Transverse colon (tissue), 4 donors: Measurements from ENCODE around the gene SERINC4. TPM values are rescaled to one million over a fixed set of nuclear protein-coding genes. Genes with fewer than 3 reads are reported as not detected.

Source experiments
- DNase-seq: peaks from one replicate; pipeline ENCODE4 v3.0.0-alpha.2; 2019
- H3K27ac ChIP-seq, 4 donors: fragments of 200-600 bp; sonication (generic); 2 replicates each; pipeline ENCODE4 v1.5.1; 2016 to 2018; ENCODE audit warnings: inconsistent platforms in 4 of 4
- H3K27me3 ChIP-seq: fragments of 200-600 bp; sonication (generic); 2 replicates; pipeline ENCODE4 v1.5.1; 2017; ENCODE audit warnings: inconsistent platforms
- H3K36me3 ChIP-seq, 4 donors: fragments of 200-600 bp; sonication (generic); 2 replicates each; pipeline ENCODE4 v1.5.1; 2017 to 2019; ENCODE audit warnings: inconsistent platforms in 4 of 4
- H3K4me1 ChIP-seq, 4 donors: fragments of 200-600 bp; sonication (generic); 2 replicates each; pipeline ENCODE4 v1.5.1; 2017 to 2020; ENCODE audit warnings: inconsistent platforms in 4 of 4
- H3K4me3 ChIP-seq, 4 donors: fragments of 200-600 bp; sonication (generic); 1 replicate in 1 of 4; 2 replicates in 3 of 4; pipeline versions ENCODE4 v1.5.1 to v1.6.1; 2017 to 2019; ENCODE audit warnings: inconsistent platforms in 4 of 4
- H3K9me3 ChIP-seq, 2 donors: fragments of 200-600 bp; sonication (generic); 2 replicates each; pipeline ENCODE4 v1.5.1; 2017 to 2019; ENCODE audit warnings: inconsistent platforms in 2 of 2
- CTCF ChIP-seq, 5 experiments: fragments of 200-600 bp in 3 of 5; fragments of 450-650 bp in 2 of 5; sonication (generic) in 3 of 5; IDR thresholded peaks; 1 replicate in 2 of 5; 2 replicates in 3 of 5; pipeline ENCODE4 v1.5.1; 2016 to 2017; ENCODE audit warnings: antibody characterized with exemption in 5 of 5, inconsistent platforms in 3 of 5, mild to moderate bottlenecking in 2 of 5, moderate library complexity in 1 of 5
- EP300 ChIP-seq: sonication (generic); formaldehyde crosslinking; IDR thresholded peaks from one replicate; pipeline ENCODE4 v1.6.1; 2017; ENCODE audit warnings: antibody characterized with exemption, low read depth
- POLR2A ChIP-seq: fragments of 450-650 bp; IDR thresholded peaks from one replicate; pipeline ENCODE4 v1.6.1; 2016; ENCODE audit warnings: antibody characterized with exemption, mild to moderate bottlenecking, moderate library complexity
- POLR2AphosphoS5 ChIP-seq, 3 donors: sonication (generic); formaldehyde crosslinking; IDR thresholded peaks; one replicate each; pipeline ENCODE4 v1.6.1; 2016; ENCODE audit warnings: antibody characterized with exemption in 3 of 3
- WGBS, 2 donors: methylation state at CpG; one replicate each; pipeline ENCODE4 v1.1.5; 2018; ENCODE audit warnings: low coverage in 1 of 2; 5-methylcytosine and 5-hydroxymethylcytosine counted together
- in situ Hi-C, 4 donors: fragments of 200-750 bp; cut with MboI; loops; one replicate each; pipeline versions ENCODE4 v1.15.0 to v1.15.1; 2017; ENCODE audit warnings: low sequenced_read_pairs in 3 of 4, low pct_ligation_motif_present in 1 of 4, low pct_unique_long_range_greater_than_20kb in 1 of 4
- intact Hi-C: fragments of 100-400 bp; cut with DNase I; formaldehyde crosslinking; loops from one replicate; pipeline ENCODE4 v1.15.1; 2023; ENCODE audit warnings: low total_unique reads
- total RNA-seq, 4 donors: library from RNA; depleted of rRNA; stranded (reverse); fragments of >200 nt; gene quantifications; one replicate each; pipeline ENCODE4 v1.1.0, GENCODE V29; 2016

SERINC4 gene
- total RNA-seq, 4 donors from 2014 or later = not detected

GRCh38 chr15:43789409-43789808 is 10.6 kb downstream of the SERINC4 start:
- Histone ChIP-seq H3K27me3 (no peaks in the 10 kb centered on the region), H3K9me3 (no peaks in the 10 kb centered on the region), H3K4me3 (no peak overlapping the region), H3K36me3 (peaks cover 0 to 8% (median 4%) of the 10 kb centered on the region in 4 donors), H3K27ac (no peak overlapping the region), H3K4me1 (peaks cover 13 to 21% (median 18%) of the 10 kb centered on the region in 4 donors)
- WGBS, 2 donors = 82 to 100% methylated on average over 2 to 3 of the region's 3 CpGs
- no peak for DNase-seq
- intact Hi-C loops (no loop called here), in situ Hi-C loops (loop anchor here in 1 of 4 donors (25.0 kb wide), 1 partner anchor 302 kb away; the partner anchor contains the start of gene TP53BP1)
- TF ChIP-seq CTCF (IDR thresholded peaks at IDR 0.05) = no peak
- TF ChIP-seq POLR2AphosphoS5 (IDR thresholded peaks at IDR 0.05) = no peak
- no peak for TF ChIP-seq EP300
- no peak for TF ChIP-seq POLR2A

GRCh38 chr15:43779016-43779415 is 21.0 kb downstream of the SERINC4 start:
- no peaks in the 10 kb centered on the region for H3K27me3 ChIP-seq
- no peak overlapping the region for H3K4me3 ChIP-seq
- H3K27ac ChIP-seq = no peak overlapping the region
- intact Hi-C loops = no loop called here
- DNase-seq = no peak
- H3K4me1 ChIP-seq = peaks cover 0 to 23% (median 15%) of the 10 kb centered on the region in 4 donors
- in situ Hi-C loops = loop anchor here in 1 of 4 donors (25.0 kb wide), 1 partner anchor 292 kb away; the partner anchor contains the start of gene TP53BP1
- TF ChIP-seq CTCF (IDR thresholded peaks at IDR 0.05) = no peak
- no peak for TF ChIP-seq POLR2AphosphoS5 (IDR thresholded peaks at IDR 0.05)
- no peak for TF ChIP-seq POLR2A
- TF ChIP-seq EP300 = no peak
- 69% methylated on average over 1 of the region's 1 CpG; no CpG with 5 or more reads in 1 of the 2 donors for WGBS, 2 donors
- no peaks in the 10 kb centered on the region for H3K9me3 ChIP-seq
- H3K36me3 ChIP-seq = no peaks in the 10 kb centered on the region

- peak overlapping the region; percentile 44 to 81 (median 72) for H3K4me3 ChIP-seq
- DNase-seq = peak; percentile 87
- intact Hi-C loops (no loop called here), in situ Hi-C loops (loop anchor here in 1 of 4 donors (25.0 kb wide), 1 partner anchor 290 kb away; the partner anchor contains the start of gene TP53BP1)
- H3K27ac ChIP-seq = peak overlapping the region; percentile 88 to 97 (median 92)
- peaks cover 0 to 23% (median 15%) of the 10 kb centered on the region in 4 donors for H3K4me1 ChIP-seq
- no peaks in the 10 kb centered on the region for H3K27me3 ChIP-seq
- H3K9me3 ChIP-seq = no peaks in the 10 kb centered on the region
- whole genome bisulfite sequencing, 2 donors = 2 to 14% methylated on average over 3 to 30 of the region's 31 CpGs
- TF ChIP-seq CTCF (IDR thresholded peaks at IDR 0.05) (peak; percentile 72 to 95 (median 81)), EP300 (no peak), POLR2AphosphoS5 (IDR thresholded peaks at IDR 0.05) (peak; percentile 13 to 50 (median 47)), POLR2A (no peak)
- H3K36me3 ChIP-seq = peaks cover 0 to 14% (median 7%) of the 10 kb centered on the region in 4 donors
These were observed 22.6 kb downstream of the SERINC4 start for GRCh38 chr15:43777267-43777914.

GRCh38 chr15:43776718-43777266 is 23.2 kb downstream of the SERINC4 start, which contains the start of gene ELL3:
TSS of gene ELL3 (minus strand) at chr15:43776966. CDS start at chr15:43776901, 65 bp downstream.
- H3K36me3 ChIP-seq = peaks cover 0 to 18% (median 8%) of the 10 kb centered on the region in 4 donors
- H3K4me3 ChIP-seq = peak within 1 kb of the TSS; percentile 44 to 81 (median 72)
- WGBS, 2 donors = 0% methylated on average over 28 of the region's 41 CpGs; no CpG with 5 or more reads in 1 of the 2 donors
- peak; percentile 91 for DNase-seq
- H3K27ac ChIP-seq = peak within 1 kb of the TSS; percentile 88 to 97 (median 92)
- peaks cover 0 to 26% (median 15%) of the 10 kb centered on the region in 4 donors for H3K4me1 ChIP-seq
- TF ChIP-seq CTCF (IDR thresholded peaks at IDR 0.05) (no peak), EP300 (no peak), POLR2A (peak; percentile 95), POLR2AphosphoS5 (IDR thresholded peaks at IDR 0.05) (peak; percentile 93 to 95 (median 94))
- in situ Hi-C loops (loop anchor here in 1 of 4 donors (25.0 kb wide), 1 partner anchor 289 kb away; the partner anchor contains the start of gene TP53BP1), intact Hi-C loops (no loop called here)
- no peaks in the 10 kb centered on the region for H3K27me3 ChIP-seq
- H3K9me3 ChIP-seq = no peaks in the 10 kb centered on the region
